Stimulated activated CD8-positive, alpha-beta memory T cell treated with anti-CD3 and anti-CD28 coated beads, Interleukin-2, amount 100 ng/mL, for 1 hour (primary cell): ENCODE data around the gene STIM1.
"Not testable (repeated sequence)": the region's sequence is repeated elsewhere in the genome, so short reads cannot be mapped to it uniquely, and the experiment has no call there.

Experiments used
- DNase-seq, 2 donors: peaks; one replicate each; pipeline ENCODE4 v3.0.0-alpha.2; 2020; ENCODE audit warnings: low read depth in 2 of 2

STIM1 gene

DNA sequence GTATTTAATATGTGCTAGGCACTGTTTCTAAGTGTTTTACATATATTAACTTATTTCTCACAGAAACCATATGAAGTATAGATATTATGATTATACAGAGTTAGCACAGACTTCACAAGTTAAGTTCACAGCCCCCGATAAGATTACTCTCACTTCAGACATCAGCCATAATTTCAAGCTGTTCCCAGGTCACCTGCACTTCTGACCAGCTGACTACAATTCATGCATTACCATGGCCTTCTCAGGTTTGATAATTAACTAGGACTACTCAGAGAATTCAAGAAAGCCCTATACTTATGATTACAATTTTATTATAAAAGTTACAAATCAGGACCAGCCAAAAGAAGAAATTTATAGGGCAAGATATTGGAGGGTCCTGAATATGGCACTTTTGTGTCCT lies 170.9 kb downstream of the STIM1 start:
- no peak for DNase-seq

DNA sequence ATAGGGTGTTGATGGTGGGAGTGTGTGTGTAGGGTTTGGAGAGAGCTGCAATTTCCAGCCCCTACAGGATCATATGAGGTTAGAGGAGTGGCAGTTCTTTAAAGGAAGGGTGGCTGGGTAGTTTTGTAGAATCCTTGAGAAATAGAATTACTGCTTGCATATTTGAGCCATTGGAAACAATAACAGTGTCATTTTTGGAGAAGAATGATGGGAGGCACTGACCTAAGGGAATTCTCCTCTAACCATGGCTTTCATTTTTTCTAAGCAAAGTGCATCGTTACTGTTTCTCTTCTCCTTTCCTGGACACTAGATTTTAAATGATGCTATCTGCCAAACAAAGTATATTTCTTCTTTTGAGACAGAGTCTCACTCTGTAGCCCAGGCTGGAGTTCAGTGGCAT lies 172.3 kb downstream of the STIM1 start:
- no peak for DNase-seq

DNA sequence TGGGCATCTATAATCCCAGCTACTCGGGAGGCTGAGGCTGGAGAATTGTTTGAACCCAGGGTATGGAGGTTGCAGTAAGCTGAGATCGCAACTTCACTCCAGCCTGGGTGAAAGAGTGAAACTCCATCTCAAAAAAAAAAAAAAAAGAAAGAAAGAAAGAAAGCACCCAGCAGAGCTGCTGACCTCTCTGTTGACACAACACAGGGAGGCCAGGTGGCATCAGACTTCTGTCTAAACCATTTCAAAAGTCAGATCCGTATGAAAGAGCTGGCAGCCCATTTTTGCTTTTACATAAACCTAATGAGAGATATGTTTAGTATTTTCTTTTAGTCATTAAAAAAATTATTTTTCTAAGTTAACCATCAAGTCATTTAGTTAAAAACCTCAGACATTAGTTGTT lies 174.7 kb downstream of the STIM1 start:
- DNase-seq, result no peak

DNA sequence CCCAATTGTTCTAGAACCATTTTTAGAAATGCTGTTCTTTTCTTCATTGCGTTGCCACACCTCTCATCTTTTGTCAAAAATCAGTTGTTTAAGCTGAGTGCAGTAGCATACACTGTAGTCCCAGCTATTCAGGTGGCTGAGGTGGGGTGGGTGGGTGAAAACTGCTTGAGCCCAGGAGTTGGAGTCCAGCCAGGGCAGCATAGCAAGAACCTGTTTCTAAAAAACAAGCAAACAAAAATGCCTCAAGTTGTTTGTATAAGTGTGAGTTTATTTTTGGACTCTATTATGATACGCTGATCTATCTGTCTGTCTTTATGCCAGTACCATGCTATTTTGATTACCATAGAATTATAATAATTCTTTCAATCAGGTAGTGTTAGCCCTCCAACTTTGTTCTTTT lies 176.6 kb downstream of the STIM1 start:
- DNase-seq, result no peak

DNA sequence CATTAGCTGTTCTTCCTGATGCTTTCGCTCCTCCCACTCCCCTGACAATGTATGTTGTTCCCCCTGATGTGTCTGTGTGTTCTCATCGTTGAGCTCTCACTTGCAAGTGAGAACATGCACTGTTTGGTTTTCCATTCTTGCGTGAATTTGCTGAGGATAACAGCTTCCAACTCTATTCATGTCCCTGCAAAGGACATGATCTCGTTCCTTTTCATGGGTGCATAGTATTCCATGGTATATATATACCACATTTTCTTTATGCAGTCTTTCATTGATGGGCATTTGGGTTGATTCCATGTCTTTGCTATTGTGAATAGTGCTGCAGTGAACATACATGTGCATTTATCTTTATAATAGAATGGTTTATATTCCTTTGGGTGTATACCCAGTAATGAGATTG lies 180.5 kb downstream of the STIM1 start:
- DNase-seq, result no peak

DNA sequence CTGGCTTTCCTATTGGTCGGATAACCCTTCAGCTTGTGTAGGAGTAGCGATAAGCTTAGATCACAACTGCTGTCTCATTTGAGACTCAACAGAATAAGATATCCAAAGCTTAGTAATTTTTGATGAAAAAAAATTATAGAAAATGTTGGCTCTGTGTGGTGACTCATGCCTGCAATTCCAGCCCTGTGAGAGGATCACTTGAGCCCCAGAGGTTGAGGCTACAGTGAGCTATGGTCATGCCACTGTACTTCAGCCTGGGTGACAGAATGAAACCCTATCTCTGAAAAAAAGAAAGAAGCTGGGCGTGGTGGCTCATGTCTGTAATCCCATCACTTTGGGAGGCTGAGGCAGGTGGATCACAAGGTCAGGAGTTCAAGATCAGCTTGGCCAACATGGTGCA lies 183.5 kb downstream of the STIM1 start:
- DNase-seq, result no peak

GRCh38 chr11:4040461-4040860 lies 185.0 kb downstream of the STIM1 start:
- no peak for DNase-seq

DNA sequence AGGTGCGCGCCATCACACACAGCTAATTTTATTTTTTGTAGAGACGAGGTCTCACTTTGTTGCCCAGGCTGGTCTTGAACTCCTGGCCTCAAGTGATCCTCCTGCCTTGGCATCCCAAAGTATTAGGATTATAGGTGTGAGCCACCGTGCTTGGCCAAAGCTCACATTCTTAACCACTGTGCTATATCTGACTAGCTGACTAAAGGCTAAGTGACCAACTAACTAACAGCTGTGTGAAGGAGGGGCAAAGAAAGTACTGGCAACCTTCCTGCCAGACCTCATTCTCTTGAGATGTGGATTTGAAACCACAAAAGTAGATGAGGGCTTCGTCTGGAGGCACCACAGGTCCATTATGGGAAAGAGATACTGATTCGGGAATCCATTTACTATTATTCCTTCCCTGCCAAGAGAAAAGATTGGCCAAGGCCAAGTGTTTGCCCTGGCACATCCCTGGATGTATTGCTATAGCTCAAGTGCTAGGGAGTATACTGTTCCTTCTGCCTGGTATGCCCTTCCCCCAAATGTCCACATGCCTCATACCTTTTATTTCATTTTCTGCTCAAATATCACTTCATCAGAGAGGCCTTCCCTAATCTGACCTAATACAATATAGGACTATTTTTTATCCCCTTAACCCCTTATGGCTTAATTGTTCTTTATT lies 186.4 kb downstream of the STIM1 start:
- DNase-seq, result no peak

GRCh38 chr11:4044976-4045646 lies 189.6 kb downstream of the STIM1 start:
- no peak for DNase-seq

DNA sequence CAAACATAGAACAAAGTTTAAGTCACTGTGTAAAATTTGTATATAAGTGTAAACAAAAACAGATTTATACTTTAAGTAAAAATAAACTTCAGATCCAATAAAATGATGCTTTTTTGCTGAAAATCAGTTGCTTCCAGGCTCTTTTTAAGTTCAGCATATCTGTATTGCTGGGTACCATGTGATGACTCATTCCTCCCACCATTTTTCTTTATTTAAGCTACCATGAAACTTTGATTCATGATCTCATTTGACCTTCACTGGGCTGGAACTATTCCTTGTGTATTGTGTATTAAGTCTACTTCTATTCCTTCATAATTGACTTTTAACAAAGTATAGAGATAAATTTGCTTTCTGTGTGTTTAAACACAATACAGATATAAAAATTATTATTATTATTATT lies 192.9 kb downstream of the STIM1 start:
- no peak for DNase-seq

- DNase-seq, result no peak
These were observed 193.5 kb downstream of the STIM1 start for GRCh38 chr11:4049006-4049405.

DNA sequence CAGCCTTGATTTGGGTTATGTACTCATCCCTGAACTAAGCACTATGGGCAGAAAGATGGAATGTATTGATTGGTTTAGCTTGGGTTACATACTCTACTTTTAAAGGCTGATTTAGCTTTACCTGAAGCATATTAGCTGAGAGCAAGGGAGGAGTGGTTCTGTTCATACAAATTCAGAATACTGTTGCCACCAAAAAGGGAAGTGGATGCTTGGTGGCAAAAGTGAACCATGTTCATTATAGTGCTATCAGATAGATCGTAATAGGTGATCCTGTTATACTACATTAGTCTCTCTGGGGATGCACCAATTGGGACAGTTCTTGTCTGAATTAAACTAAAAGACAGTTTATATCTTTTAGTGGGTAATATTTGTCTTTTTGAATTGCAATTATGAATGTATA lies 194.7 kb downstream of the STIM1 start:
- DNase-seq, result no peak

GRCh38 chr11:4053200-4053599 lies 197.7 kb downstream of the STIM1 start:
- not testable (repeated sequence) for DNase-seq

GRCh38 chr11:4054643-4055042 lies 199.2 kb downstream of the STIM1 start:
- no peak for DNase-seq

DNA sequence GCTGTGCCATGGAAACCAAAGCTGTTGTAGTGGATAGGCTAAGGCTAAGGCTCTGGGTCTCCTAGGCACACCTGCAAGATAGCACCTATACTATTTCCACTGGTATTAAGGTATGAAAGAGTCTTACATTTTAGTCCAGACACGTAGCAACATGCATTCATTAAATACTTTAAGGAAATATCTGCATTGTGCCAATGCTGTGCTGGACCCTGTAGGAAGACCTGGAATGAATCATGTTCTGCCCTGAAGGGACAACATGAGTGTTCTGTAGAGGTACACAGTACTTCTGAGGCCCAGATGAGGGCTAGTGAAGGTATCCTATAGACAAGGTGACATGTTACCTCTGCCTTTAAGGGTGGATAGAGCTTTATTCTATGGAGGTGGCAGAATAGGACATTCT lies 204.0 kb downstream of the STIM1 start:
- DNase-seq, result no peak

DNA sequence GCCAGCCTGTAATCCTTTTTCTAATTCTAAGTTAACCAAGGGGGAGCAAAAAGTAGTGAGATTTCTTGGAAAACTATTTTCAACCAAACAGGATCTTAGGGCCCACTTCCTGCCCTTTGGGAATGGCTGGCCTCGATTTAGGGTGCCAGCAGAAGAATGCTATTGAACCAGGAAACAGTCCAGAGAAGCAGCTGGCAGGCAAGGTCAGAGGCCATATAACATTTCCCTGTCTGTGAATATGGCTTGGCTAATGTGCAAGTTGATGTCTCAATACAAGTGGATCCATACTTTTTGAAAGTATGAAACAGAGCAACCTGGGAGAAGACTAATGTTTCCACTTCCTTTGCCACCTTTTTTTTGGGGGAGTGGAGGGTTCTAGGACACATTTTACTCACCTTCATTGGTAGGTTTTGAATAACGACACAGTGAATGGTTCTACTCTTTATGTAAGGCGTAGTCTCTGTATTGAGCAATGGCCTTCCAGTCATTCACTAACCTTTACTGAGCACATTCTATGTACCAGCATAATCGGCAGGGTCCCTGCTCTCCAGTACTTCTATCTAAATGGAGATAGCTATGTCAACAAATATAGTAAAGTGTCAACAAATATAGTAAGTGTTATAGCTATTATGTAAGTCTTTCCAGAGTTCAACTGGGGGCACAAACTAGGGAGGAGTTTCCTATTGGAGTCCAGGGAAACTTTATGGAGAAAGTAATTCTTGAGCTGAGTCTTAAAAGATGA lies 204.9 kb downstream of the STIM1 start:
- DNase-seq, result no peak

DNA sequence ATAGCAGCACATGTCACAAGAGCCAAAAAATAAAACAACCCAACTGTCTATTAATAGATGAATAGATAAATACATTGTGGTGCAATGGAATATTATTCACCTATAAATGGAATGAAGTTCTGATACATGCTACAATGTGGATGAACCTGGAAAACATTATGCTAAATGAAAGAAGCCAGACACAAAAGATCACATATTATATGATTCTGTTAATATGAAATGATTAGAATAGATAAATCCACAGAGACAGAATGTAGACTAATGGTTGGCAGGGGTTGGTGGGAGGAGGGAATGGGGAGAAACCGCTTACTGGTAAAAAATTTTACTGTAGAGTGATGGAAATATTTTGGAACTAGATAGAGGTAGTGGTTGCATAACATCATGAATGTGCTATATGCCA lies 206.2 kb downstream of the STIM1 start:
- DNase-seq, result no peak

DNA sequence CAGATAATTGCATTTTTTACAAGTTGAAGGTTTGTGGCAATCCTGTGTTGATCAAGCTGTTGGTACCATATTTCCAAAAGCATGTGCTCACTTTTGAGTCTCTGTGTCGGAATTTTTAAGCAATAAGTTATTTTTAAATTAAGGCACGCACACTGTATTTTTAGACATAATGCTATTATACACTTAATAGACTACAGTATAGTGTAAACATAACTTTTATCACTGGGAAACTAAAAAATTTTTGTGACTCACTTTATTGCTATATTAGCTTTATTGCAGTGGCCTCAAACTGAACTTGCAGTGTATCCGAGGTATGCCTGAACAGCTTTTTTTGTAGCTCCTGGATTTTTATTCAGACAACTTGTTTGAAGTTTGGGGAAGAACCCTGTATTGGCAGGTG lies 207.9 kb downstream of the STIM1 start:
- DNase-seq, result no peak

- no peak for DNase-seq
These were observed 209.0 kb downstream of the STIM1 start for GRCh38 chr11:4064278-4064955.

GRCh38 chr11:4065086-4065485 lies 209.6 kb downstream of the STIM1 start:
- DNase-seq, result no peak

GRCh38 chr11:4065601-4066377 lies 210.3 kb downstream of the STIM1 start:
- no peak for DNase-seq

DNA sequence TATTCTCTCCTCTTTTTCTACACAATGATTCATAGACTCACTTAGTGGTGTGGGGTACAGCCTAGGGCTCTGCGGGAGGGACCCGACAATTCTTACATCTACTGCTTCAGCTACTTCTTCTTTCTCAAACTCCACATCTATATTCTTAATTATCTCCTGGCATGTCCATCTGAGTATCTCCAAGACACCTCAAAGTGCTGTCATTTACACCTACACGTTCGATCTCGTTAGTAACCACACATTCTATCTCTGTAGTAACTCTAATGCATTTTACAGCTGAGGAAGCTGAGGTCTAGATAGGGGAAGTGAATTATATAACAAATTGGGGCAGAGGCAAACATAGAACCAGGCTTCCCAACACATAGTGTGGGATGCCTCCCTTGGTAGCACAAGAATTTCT lies 211.4 kb downstream of the STIM1 start:
- no peak for DNase-seq
